ENCODE data around the gene EIF3B. TPM values are rescaled to one million over a fixed set of nuclear protein-coding genes. Genes with fewer than 3 reads are reported as not detected.

The EIF3B gene
- total RNA-seq, 1 donor from 2014 or later = 136 TPM

DNA sequence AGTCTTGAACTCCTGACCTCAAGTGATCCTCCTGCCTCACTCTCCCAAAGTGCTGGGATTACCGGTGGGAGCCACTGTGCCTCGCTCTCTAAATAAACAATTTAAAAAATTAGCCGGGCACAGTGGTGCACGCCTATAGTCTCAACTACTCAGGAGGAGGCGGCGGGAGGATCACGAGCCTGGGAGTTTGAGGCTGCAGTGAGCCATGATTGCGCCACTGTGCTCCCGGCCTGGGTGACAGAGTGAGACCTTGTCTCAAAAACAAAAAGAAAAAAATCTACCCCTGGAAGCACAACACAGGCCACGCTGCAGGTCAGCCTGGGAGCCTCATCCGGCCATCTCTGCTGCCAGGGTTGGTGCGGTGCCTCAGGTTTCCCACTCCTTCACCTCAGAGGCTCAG is 3.8 kb upstream of the EIF3B start:
- H3K36me3 Mint-ChIP-seq (ENCODE audit: unreplicated experiment) = no peaks in the 10 kb centered on the region
- H3K4me1 Mint-ChIP-seq (ENCODE audit: low read depth, unreplicated experiment) = peaks cover under 1% of the 10 kb centered on the region
- H3K27ac Mint-ChIP-seq (ENCODE audit: unreplicated experiment) = no peak overlapping the region
- TF ChIP-seq CTCF (IDR thresholded peaks at IDR 0.05; ENCODE audit: partially characterized antibody, unreplicated experiment) = no peak
- no peak overlapping the region for H3K4me3 Mint-ChIP-seq (ENCODE audit: unreplicated experiment)
- no peak for DNase-seq
- peaks cover 5% of the 10 kb centered on the region for H3K27me3 Mint-ChIP-seq (ENCODE audit: unreplicated experiment)
- peaks cover 9% of the 10 kb centered on the region for H3K9me3 Mint-ChIP-seq (ENCODE audit: unreplicated experiment)

DNA sequence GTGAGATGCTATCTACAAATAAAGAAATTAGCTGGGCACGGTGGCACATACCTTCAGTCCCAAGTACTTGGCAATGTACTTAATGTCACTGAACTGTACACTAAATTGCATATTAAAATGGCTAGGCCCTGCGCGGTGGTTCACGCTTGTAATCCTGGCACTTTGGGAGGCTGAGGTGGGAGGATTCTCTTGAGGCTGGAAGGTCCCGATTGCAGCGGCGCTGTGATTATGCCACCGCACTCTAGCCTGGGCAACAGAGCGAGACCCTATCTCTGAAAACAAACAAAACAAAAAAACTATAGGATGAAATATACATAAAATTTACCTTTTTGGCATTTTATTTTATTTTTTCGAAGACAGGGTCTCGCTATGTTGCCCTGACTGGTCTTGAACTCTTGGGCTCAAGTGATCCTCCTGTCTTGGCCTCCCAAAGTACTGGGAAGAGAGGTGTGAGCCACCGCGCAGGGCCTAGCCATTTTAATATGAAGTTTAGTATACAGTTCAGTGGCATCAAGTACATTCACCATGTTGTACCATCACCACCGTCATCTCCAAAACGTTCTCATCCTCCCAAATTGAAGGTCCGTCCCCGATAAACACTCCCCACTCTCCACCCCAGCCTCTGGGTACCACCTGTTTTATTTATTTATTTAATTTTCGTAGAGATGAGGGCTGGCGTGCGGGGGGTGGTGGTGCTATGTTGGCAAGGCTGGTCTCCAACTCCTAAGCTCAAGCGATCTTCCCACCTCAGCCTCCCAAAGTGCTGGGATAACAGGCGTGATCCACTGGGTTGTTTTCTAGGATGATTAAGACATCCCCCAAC is 1.3 kb upstream of the EIF3B start:
- no peak for DNase-seq
- Mint-ChIP-seq H3K36me3 (ENCODE audit: unreplicated experiment) (no peaks in the 10 kb centered on the region), H3K27me3 (ENCODE audit: unreplicated experiment) (peaks cover 5% of the 10 kb centered on the region), H3K27ac (ENCODE audit: unreplicated experiment) (peak overlapping the region; percentile 100), H3K9me3 (ENCODE audit: unreplicated experiment) (peaks cover 11% of the 10 kb centered on the region), H3K4me1 (ENCODE audit: low read depth, unreplicated experiment) (peaks cover 7% of the 10 kb centered on the region), H3K4me3 (ENCODE audit: unreplicated experiment) (peak overlapping the region; percentile 97)
- no peak for TF ChIP-seq CTCF (IDR thresholded peaks at IDR 0.05; ENCODE audit: partially characterized antibody, unreplicated experiment)

GRCh38 chr7:2353936-2354185 is 766 bp upstream of the EIF3B start:
- H3K4me3 Mint-ChIP-seq (ENCODE audit: unreplicated experiment) = peak overlapping the region; percentile 97
- no peaks in the 10 kb centered on the region for H3K36me3 Mint-ChIP-seq (ENCODE audit: unreplicated experiment)
- DNase-seq = peak; percentile 88
- no peak for TF ChIP-seq CTCF (IDR thresholded peaks at IDR 0.05; ENCODE audit: partially characterized antibody, unreplicated experiment)
- H3K9me3 Mint-ChIP-seq (ENCODE audit: unreplicated experiment) = peaks cover 11% of the 10 kb centered on the region
- peaks cover 5% of the 10 kb centered on the region for H3K27me3 Mint-ChIP-seq (ENCODE audit: unreplicated experiment)
- H3K4me1 Mint-ChIP-seq (ENCODE audit: low read depth, unreplicated experiment) = peaks cover 7% of the 10 kb centered on the region
- H3K27ac Mint-ChIP-seq (ENCODE audit: unreplicated experiment) = peak overlapping the region; percentile 100

GRCh38 chr7:2354939-2355704 is 495 bp downstream of the EIF3B start:
- H3K36me3 Mint-ChIP-seq (ENCODE audit: unreplicated experiment) = no peaks in the 10 kb centered on the region
- TF ChIP-seq CTCF (IDR thresholded peaks at IDR 0.05; ENCODE audit: partially characterized antibody, unreplicated experiment) = no peak
- DNase-seq = peak; percentile 38
- peak overlapping the region; percentile 92 for H3K4me3 Mint-ChIP-seq (ENCODE audit: unreplicated experiment)
- peaks cover 13% of the 10 kb centered on the region for H3K4me1 Mint-ChIP-seq (ENCODE audit: low read depth, unreplicated experiment)
- peaks cover 11% of the 10 kb centered on the region for H3K9me3 Mint-ChIP-seq (ENCODE audit: unreplicated experiment)
- H3K27ac Mint-ChIP-seq (ENCODE audit: unreplicated experiment) = peak overlapping the region; percentile 84
- H3K27me3 Mint-ChIP-seq (ENCODE audit: unreplicated experiment) = peaks cover 5% of the 10 kb centered on the region

GRCh38 chr7:2355705-2356008 is 1.0 kb downstream of the EIF3B start:
- peaks cover 13% of the 10 kb centered on the region for H3K4me1 Mint-ChIP-seq (ENCODE audit: low read depth, unreplicated experiment)
- H3K27ac Mint-ChIP-seq (ENCODE audit: unreplicated experiment) = peak overlapping the region; percentile 84
- no peak for DNase-seq
- peaks cover 5% of the 10 kb centered on the region for H3K27me3 Mint-ChIP-seq (ENCODE audit: unreplicated experiment)
- H3K4me3 Mint-ChIP-seq (ENCODE audit: unreplicated experiment) = peak overlapping the region; percentile 92
- no peak for TF ChIP-seq CTCF (IDR thresholded peaks at IDR 0.05; ENCODE audit: partially characterized antibody, unreplicated experiment)
- peaks cover 11% of the 10 kb centered on the region for H3K9me3 Mint-ChIP-seq (ENCODE audit: unreplicated experiment)
- H3K36me3 Mint-ChIP-seq (ENCODE audit: unreplicated experiment) = no peaks in the 10 kb centered on the region

Data from glutamatergic neuron (in vitro differentiated cells).